Heart left ventricle (tissue), 16 donors: ENCODE data around the gene IGIP. TPM values are rescaled to one million over a fixed set of nuclear protein-coding genes. Genes with fewer than 3 reads are reported as not detected.

Source experiments
- ATAC-seq, 4 donors: fragments of 200-7000 bp; cut with Tn5 transposase; one replicate each; pipeline ENCODE4 v1.9.1; 2020 to 2022; ENCODE audit warnings: moderate library complexity in 4 of 4, mild to moderate bottlenecking in 3 of 4, moderate number of reproducible peaks in 1 of 4
- DNase-seq, 5 donors: peaks; one replicate each; pipeline ENCODE4 v3.0.0-alpha.2; 2020
- H3K27ac ChIP-seq, 12 donors: fragments of 200-600 bp; sonication (generic) in 4 of 12; one replicate each; pipeline versions ENCODE4 v1.5.0 to v1.8.0; 2016 to 2022; ENCODE audit warnings: mild to moderate bottlenecking in 2 of 12
- H3K27me3 ChIP-seq, 9 donors: fragments of 200-600 bp; sonication (generic) in 2 of 9; one replicate each; pipeline versions ENCODE4 v1.5.1 to v1.8.0; 2016 to 2022; ENCODE audit warnings: mild to moderate bottlenecking in 3 of 9
- H3K36me3 ChIP-seq, 9 donors: fragments of 200-600 bp; sonication (generic) in 2 of 9; one replicate each; pipeline versions ENCODE4 v1.5.0 to v1.8.0; 2018 to 2022; ENCODE audit warnings: mild to moderate bottlenecking in 2 of 9
- H3K4me1 ChIP-seq, 12 donors: fragments of 200-600 bp; sonication (generic) in 4 of 12; one replicate each; pipeline versions ENCODE4 v1.5.0 to v1.8.0; 2016 to 2022; ENCODE audit warnings: mild to moderate bottlenecking in 3 of 12
- H3K4me3 ChIP-seq, 12 donors: fragments of 200-600 bp; sonication (generic) in 4 of 12; one replicate each; pipeline versions ENCODE4 v1.5.0 to v1.8.0; 2017 to 2022; ENCODE audit warnings: mild to moderate bottlenecking in 9 of 12, moderate library complexity in 4 of 12
- H3K9me3 ChIP-seq, 12 donors: fragments of 200-600 bp; sonication (generic) in 4 of 12; one replicate each; pipeline versions ENCODE4 v1.5.0 to v1.8.0; 2016 to 2022; ENCODE audit warnings: mild to moderate bottlenecking in 1 of 12
- CTCF ChIP-seq, 12 donors: fragments of 200-600 bp; sonication (generic) in 4 of 12; IDR thresholded peaks; one replicate each; pipeline versions ENCODE4 v1.5.0 to v1.8.0; 2018 to 2022; ENCODE audit warnings: antibody characterized with exemption in 12 of 12, mild to moderate bottlenecking in 5 of 12
- POLR2A ChIP-seq, 2 donors: fragments of 450-650 bp; IDR thresholded peaks; one replicate each; pipeline ENCODE4 v1.6.1; 2017; ENCODE audit warnings: antibody characterized with exemption in 2 of 2, mild to moderate bottlenecking in 2 of 2, moderate library complexity in 2 of 2
- WGBS, 4 donors: extraction: QIAGEN DNeasy Blood & Tissue Kit in 2 of 4; methylation state at CpG; one replicate each; pipeline versions ENCODE4 v1.1.5 to v1.1.7; 2013 to 2018; 5-methylcytosine and 5-hydroxymethylcytosine counted together
- intact Hi-C, 10 donors: fragments of 100-400 bp; cut with DNase I; formaldehyde crosslinking; loops; one replicate each; pipeline versions ENCODE4 v1.11.1 to v1.14.2; 2022
- polyA plus RNA-seq, 2 donors: library from polyadenylated mRNA; stranded (reverse); fragments of 200-250 nt; gene quantifications; one replicate each; pipeline ENCODE4 v1.2.3, GENCODE V29; 2013
- total RNA-seq, 9 donors: library from RNA; depleted of rRNA in 2 of 9; stranded (reverse); fragments of >200 nt in 2 of 9; fragmentation: NEBNext Ultra II Directional in 3 of 9; extraction: Animal tissue kit (Norgen Biotek cat#: 25700) in 3 of 9; gene quantifications; one replicate each; pipeline versions ENCODE4 v1.1.0 to v1.2.4, GENCODE V29; 2016 to 2023
- donor health status: ischemic (EF 13 %, LVEDD 7.1; RV severe dilation, severe dysfunction).
- donor health status: healthy with polysubstance abuse.
- donor health status: DM: no; HTN: yes; CAD: no.
- donor health status: DM: no; HTN: no; CAD: no.
- donor health status: ischemic (EF 25% LVEDD 6.9; RV normal size, moderate dysfunction).
- donor health status: ischemic (EF 25% LVEDD 5.7; RV mildly dilated, moderate dysfunction).
- donor health status: healthy.
- donor health status: DM: yes; HTN: yes; CAD: no.
- donor health status: ischemic (EF 35%, LVEDD 5.7; RV mildly dilated, moderate dysfunction).
- donor health status: nonischemic (EF 11% LVEDD 7.7; RV severe dilation, severe dysfunction).
- donor health status: DM: yes; HTN: yes; CAD: no.
- donor health status: PGD.
- donor health status: ischemic (EF 29% LVEDD 5.4; RV normal size, mild dysfunction).
- donor health status: nonischemic (EF 23%, LVEDD 6.1; RV moderate dilation, normal function).

Gene IGIP
- total and polyA plus RNA-seq, 11 donors: 5.8 to 18.3 (median 10.5) TPM

GRCh38 chr5:140151144-140152021 lies 25.6 kb downstream of the IGIP start:
- Histone ChIP-seq H3K9me3 (no peaks in the 10 kb centered on the region), H3K36me3 (no peaks in the 10 kb centered on the region), H3K4me3 (no peak overlapping the region), H3K27me3 (peaks cover 0 to under 1% (median 0%) of the 10 kb centered on the region in 9 donors), H3K4me1 (peaks cover under 1 to 10% (median 5%) of the 10 kb centered on the region in 12 donors), H3K27ac (no peak overlapping the region)
- intact Hi-C loops: loop anchor here in 3 of 10 donors (10.0 kb wide), 2 partner anchors 287 to 517 kb away; no protein-coding TSS in a partner anchor
- TF ChIP-seq CTCF (IDR thresholded peaks at IDR 0.05) (no peak), POLR2A (IDR thresholded peaks at IDR 0.05) (no peak)
- DNase-seq: no peak
- ATAC-seq: no peak
- 74 to 94% (median 90%) methylated on average over 6 to 7 of the region's 7 CpGs for WGBS, 4 donors

GRCh38 chr5:140152022-140152999 lies 26.6 kb downstream of the IGIP start:
- TF ChIP-seq POLR2A (IDR thresholded peaks at IDR 0.05) (no peak), CTCF (IDR thresholded peaks at IDR 0.05) (no peak)
- no peak overlapping the region for H3K4me3 ChIP-seq
- H3K36me3 ChIP-seq: no peaks in the 10 kb centered on the region
- DNase-seq (no peak), ATAC-seq (no peak)
- peaks cover 0 to 14% (median 8%) of the 10 kb centered on the region in 12 donors for H3K4me1 ChIP-seq
- H3K9me3 ChIP-seq: no peaks in the 10 kb centered on the region
- H3K27ac ChIP-seq: no peak overlapping the region
- intact Hi-C loops: loop anchor here in 3 of 10 donors (10.0 kb wide), 2 partner anchors 288 to 518 kb away; no protein-coding TSS in a partner anchor
- 77 to 87% (median 82%) methylated on average over 17 to 23 of the region's 23 CpGs for WGBS, 4 donors
- H3K27me3 ChIP-seq: no peaks in the 10 kb centered on the region

- ATAC-seq (no peak), DNase-seq (no peak)
- no peak for TF ChIP-seq POLR2A (IDR thresholded peaks at IDR 0.05)
- no peak for TF ChIP-seq CTCF (IDR thresholded peaks at IDR 0.05)
- H3K4me3 ChIP-seq: no peak overlapping the region
- 56 to 68% (median 62%) methylated on average over 7 of the region's 7 CpGs for WGBS, 4 donors
- no peaks in the 10 kb centered on the region for H3K36me3 ChIP-seq
- intact Hi-C loops: loop anchor here in 3 of 10 donors (10.0 kb wide), 2 partner anchors 288 to 518 kb away; no protein-coding TSS in a partner anchor
- H3K27ac ChIP-seq: no peak overlapping the region
- H3K27me3 ChIP-seq: no peaks in the 10 kb centered on the region
- H3K4me1 ChIP-seq: peaks cover 0 to 19% (median 9%) of the 10 kb centered on the region in 12 donors
- no peaks in the 10 kb centered on the region for H3K9me3 ChIP-seq
Observed at GRCh38 chr5:140153255-140153654, 27.5 kb downstream of the IGIP start.
